ENCODE measurements around the gene LITAFD.

The LITAFD gene

DNA sequence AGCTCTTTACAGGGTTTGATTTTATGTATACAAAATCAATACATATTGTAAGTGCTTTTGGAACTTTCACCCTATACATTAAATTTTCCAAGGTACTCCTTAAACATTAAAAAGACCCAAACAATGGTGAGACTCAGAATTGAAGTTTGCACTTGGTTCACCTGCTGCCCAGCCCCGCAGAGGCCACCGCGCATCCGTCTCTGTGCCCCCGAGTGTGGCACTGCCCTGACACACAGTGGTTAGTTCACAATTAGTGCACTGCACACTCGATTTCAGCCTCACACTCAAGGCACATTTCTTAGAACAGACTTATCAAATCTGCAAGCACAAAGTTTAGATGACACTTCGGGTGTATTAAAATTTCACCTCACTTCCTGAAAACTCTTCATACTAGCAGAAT lies 43.3 kb downstream of the LITAFD start:
- H3K27me3 ChIP-seq (replicated peaks in 2 of 5; ENCODE audit: control insufficient read depth in 4 of 5, insufficient read depth in 5 of 5, low read length in 4 of 5), result no peaks in the 10 kb centered on the region
- 98% methylated on average over 7 of the region's 7 CpGs for WGBS (ENCODE audit: insufficient coverage)
- peaks cover 14 to 71% (median 55%) of the 10 kb centered on the region in 4 experiments for H3K36me3 ChIP-seq (ENCODE audit: control insufficient read depth in 4 of 4, insufficient read depth in 4 of 4, low read length in 3 of 4)
- H3K4me3 ChIP-seq (ENCODE audit: control insufficient read depth in 1 of 7, extremely low read depth in 1 of 7, insufficient read depth in 4 of 7, low read depth in 2 of 7, low read length in 6 of 7), result no peak overlapping the region
- no peaks in the 10 kb centered on the region for H3K4me1 ChIP-seq (ENCODE audit: control extremely low read depth in 1 of 4, control insufficient read depth in 4 of 4, insufficient read depth in 4 of 4, low read length in 3 of 4)
- H3K27ac ChIP-seq (ENCODE audit: insufficient read depth in 1 of 2, low read depth in 1 of 2, low read length in 2 of 2, poor library complexity in 1 of 2, severe bottlenecking in 2 of 2), result no peak overlapping the region
- POLR2A ChIA-PET, result no interaction called here
- H3K9me3 ChIP-seq (ENCODE audit: control extremely low read depth in 1 of 5, control insufficient read depth in 4 of 5, insufficient read depth in 2 of 5, low read depth in 1 of 5, low read length in 4 of 5), result no peaks in the 10 kb centered on the region
- CTCF ChIA-PET, result interaction anchor here (0.8 to 1.9 kb wide), 4 partner anchors 9 to 20 kb away, joined by 3 to 6 read pairs (median 4); no protein-coding TSS in a partner anchor
- no peak for DNase-seq

DNA sequence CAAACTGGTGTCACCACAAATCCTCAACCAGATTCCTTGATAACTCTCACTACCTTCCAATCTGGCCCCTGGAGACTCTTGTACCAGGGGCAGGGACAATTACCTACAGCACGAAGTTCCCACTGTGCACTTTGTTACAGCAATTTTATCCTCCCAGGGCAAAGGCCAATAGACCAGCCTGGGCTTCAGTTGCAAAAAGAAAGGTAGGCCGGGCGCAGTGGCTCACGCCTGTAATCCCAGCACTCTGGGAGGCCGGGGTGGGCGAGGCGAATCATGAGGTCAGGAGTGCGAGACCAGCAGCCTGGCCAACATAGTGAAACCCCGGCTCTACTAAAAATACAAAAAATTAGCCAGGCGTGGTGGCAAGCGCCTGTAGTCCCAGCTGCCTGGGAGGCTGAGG lies 44.7 kb downstream of the LITAFD start:
- 93% methylated on average over 11 of the region's 11 CpGs for WGBS (ENCODE audit: insufficient coverage)
- Histone ChIP-seq H3K27me3 (replicated peaks in 2 of 5; ENCODE audit: control insufficient read depth in 4 of 5, insufficient read depth in 5 of 5, low read length in 4 of 5) (no peaks in the 10 kb centered on the region), H3K9me3 (ENCODE audit: control extremely low read depth in 1 of 5, control insufficient read depth in 4 of 5, insufficient read depth in 2 of 5, low read depth in 1 of 5, low read length in 4 of 5) (no peaks in the 10 kb centered on the region), H3K36me3 (ENCODE audit: control insufficient read depth in 4 of 4, insufficient read depth in 4 of 4, low read length in 3 of 4) (peaks cover 9 to 57% (median 43%) of the 10 kb centered on the region in 4 experiments), H3K27ac (ENCODE audit: insufficient read depth in 1 of 2, low read depth in 1 of 2, low read length in 2 of 2, poor library complexity in 1 of 2, severe bottlenecking in 2 of 2) (no peak overlapping the region), H3K4me3 (ENCODE audit: control insufficient read depth in 1 of 7, extremely low read depth in 1 of 7, insufficient read depth in 4 of 7, low read depth in 2 of 7, low read length in 6 of 7) (no peak overlapping the region), H3K4me1 (ENCODE audit: control extremely low read depth in 1 of 4, control insufficient read depth in 4 of 4, insufficient read depth in 4 of 4, low read length in 3 of 4) (no peaks in the 10 kb centered on the region)
- DNase-seq, result no peak
- CTCF ChIA-PET, result no interaction called here
- POLR2A ChIA-PET, result no interaction called here

DNA sequence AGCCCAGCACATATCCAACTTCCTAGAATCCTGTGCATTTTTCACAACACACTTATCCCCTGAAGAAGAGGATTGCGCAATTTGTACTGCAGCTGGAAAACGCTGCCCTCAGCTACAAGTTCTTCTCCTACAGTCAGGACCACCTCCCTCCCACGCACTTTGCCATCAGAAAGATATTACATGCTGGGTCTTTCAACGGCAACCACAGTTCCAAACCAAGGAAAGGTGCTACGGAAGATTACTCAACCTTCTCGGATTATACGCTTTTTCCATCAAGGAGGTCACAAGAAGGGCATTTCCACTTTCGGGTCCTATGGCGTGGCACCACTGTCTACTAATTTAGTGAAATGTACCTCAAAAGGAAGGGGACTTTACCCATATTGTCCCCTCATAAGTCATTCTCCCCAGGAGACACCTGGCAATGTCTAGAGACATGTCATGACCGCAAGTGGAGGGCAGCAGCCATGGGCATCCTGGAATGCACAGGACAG lies 46.4 kb downstream of the LITAFD start:
- no peaks in the 10 kb centered on the region for H3K27me3 ChIP-seq (replicated peaks in 2 of 5; ENCODE audit: control insufficient read depth in 4 of 5, insufficient read depth in 5 of 5, low read length in 4 of 5)
- H3K27ac ChIP-seq (ENCODE audit: insufficient read depth in 1 of 2, low read depth in 1 of 2, low read length in 2 of 2, poor library complexity in 1 of 2, severe bottlenecking in 2 of 2), result no peak overlapping the region
- ChIA-PET CTCF (interaction anchor here (1.4 kb wide), 1 partner anchor 8 kb away, joined by 3 read pairs; no protein-coding TSS in a partner anchor), POLR2A (no interaction called here)
- no peak for DNase-seq
- no peaks in the 10 kb centered on the region for H3K9me3 ChIP-seq (ENCODE audit: control extremely low read depth in 1 of 5, control insufficient read depth in 4 of 5, insufficient read depth in 2 of 5, low read depth in 1 of 5, low read length in 4 of 5)
- H3K4me3 ChIP-seq (ENCODE audit: control insufficient read depth in 1 of 7, extremely low read depth in 1 of 7, insufficient read depth in 4 of 7, low read depth in 2 of 7, low read length in 6 of 7), result no peak overlapping the region
- whole genome bisulfite sequencing (ENCODE audit: insufficient coverage), result 91% methylated on average over 6 of the region's 10 CpGs
- H3K4me1 ChIP-seq (ENCODE audit: control extremely low read depth in 1 of 4, control insufficient read depth in 4 of 4, insufficient read depth in 4 of 4, low read length in 3 of 4), result no peaks in the 10 kb centered on the region
- H3K36me3 ChIP-seq (ENCODE audit: control insufficient read depth in 4 of 4, insufficient read depth in 4 of 4, low read length in 3 of 4), result peaks cover 9 to 45% (median 31%) of the 10 kb centered on the region in 4 experiments

DNA sequence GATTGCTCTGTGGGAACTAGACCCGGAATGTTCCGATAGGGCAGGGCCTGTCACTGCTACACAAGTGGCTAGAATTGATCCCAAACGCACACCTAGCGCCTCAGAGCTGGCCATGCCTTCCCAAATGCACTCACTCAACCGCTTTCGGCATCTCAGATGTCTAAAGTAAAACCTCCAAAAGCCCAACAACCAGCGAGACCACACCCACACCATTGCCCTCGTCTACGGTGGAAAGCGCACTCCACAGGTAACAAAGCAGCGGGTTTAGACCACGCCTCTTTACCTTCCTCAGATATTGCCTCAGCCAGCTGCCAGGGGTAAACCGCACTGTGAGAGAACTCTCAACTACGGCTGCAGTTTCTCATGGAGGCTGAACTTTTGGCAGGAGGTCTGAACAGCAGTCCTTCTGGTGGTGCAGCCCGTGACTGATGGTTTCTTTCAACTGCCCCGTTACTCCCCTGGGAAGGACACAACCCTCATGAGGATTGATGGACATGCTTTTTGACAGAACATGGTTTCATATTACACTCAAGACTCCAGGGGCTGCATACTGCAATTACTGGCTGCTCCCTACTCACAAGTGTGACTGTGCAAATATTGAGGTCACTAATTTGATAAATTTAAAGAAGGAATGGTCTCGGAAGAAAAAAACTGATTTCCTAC lies 47.1 kb downstream of the LITAFD start:
- H3K9me3 ChIP-seq (ENCODE audit: control extremely low read depth in 1 of 5, control insufficient read depth in 4 of 5, insufficient read depth in 2 of 5, low read depth in 1 of 5, low read length in 4 of 5), result no peaks in the 10 kb centered on the region
- CTCF ChIA-PET, result interaction anchor here (1.9 kb wide), 1 partner anchor 79 kb away, joined by 7 read pairs; no protein-coding TSS in a partner anchor
- WGBS (ENCODE audit: insufficient coverage), result 96% methylated on average over 14 of the region's 17 CpGs

DNA sequence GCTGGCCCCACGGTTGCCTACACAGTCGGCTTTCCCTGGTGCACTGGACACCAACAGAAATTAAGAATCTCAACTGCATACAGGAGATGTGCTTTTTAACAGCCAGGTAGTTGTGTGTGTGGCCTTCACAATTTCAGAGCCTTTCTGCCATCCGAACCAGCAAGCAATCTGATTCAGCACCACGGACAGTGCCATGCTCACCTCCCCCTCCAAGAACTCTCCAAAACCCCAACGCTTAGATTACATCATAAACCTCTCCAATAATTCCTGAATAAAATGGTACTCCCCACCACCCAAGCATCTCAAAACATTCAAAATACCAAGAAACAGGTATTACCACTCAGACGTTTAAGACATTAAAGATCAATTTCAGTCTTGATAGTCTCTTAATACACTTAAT lies 49.7 kb downstream of the LITAFD start:
- 82% methylated on average over 4 of the region's 6 CpGs for WGBS (ENCODE audit: insufficient coverage)
- Histone ChIP-seq H3K9me3 (ENCODE audit: control extremely low read depth in 1 of 5, control insufficient read depth in 4 of 5, insufficient read depth in 2 of 5, low read depth in 1 of 5, low read length in 4 of 5) (no peaks in the 10 kb centered on the region), H3K36me3 (ENCODE audit: control insufficient read depth in 4 of 4, insufficient read depth in 4 of 4, low read length in 3 of 4) (peaks cover 5 to 28% (median 19%) of the 10 kb centered on the region in 4 experiments), H3K27me3 (replicated peaks in 2 of 5; ENCODE audit: control insufficient read depth in 4 of 5, insufficient read depth in 5 of 5, low read length in 4 of 5) (no peaks in the 10 kb centered on the region), H3K4me1 (ENCODE audit: control extremely low read depth in 1 of 4, control insufficient read depth in 4 of 4, insufficient read depth in 4 of 4, low read length in 3 of 4) (peaks cover 0 to 4% (median 0%) of the 10 kb centered on the region in 4 experiments), H3K27ac (ENCODE audit: insufficient read depth in 1 of 2, low read depth in 1 of 2, low read length in 2 of 2, poor library complexity in 1 of 2, severe bottlenecking in 2 of 2) (no peak overlapping the region), H3K4me3 (ENCODE audit: control insufficient read depth in 1 of 7, extremely low read depth in 1 of 7, insufficient read depth in 4 of 7, low read depth in 2 of 7, low read length in 6 of 7) (no peak overlapping the region)
- peak; percentile 36 to 72 (median 70) for DNase-seq
- POLR2A ChIA-PET, result no interaction called here
- CTCF ChIA-PET, result interaction anchor here (0.9 to 1.5 kb wide), 4 partner anchors 11 to 169 kb away, joined by 3 to 5 read pairs (median 3); no protein-coding TSS in a partner anchor

More for the DNA sequence above, 47.1 kb downstream of the LITAFD start:
- H3K36me3 ChIP-seq (ENCODE audit: control insufficient read depth in 4 of 4, insufficient read depth in 4 of 4, low read length in 3 of 4), result peaks cover 9 to 39% (median 29%) of the 10 kb centered on the region in 4 experiments
- POLR2A ChIA-PET, result no interaction called here
- DNase-seq, result no peak
- H3K4me1 ChIP-seq (ENCODE audit: control extremely low read depth in 1 of 4, control insufficient read depth in 4 of 4, insufficient read depth in 4 of 4, low read length in 3 of 4), result no peaks in the 10 kb centered on the region
- no peak overlapping the region for H3K4me3 ChIP-seq (ENCODE audit: control insufficient read depth in 1 of 7, extremely low read depth in 1 of 7, insufficient read depth in 4 of 7, low read depth in 2 of 7, low read length in 6 of 7)
- no peaks in the 10 kb centered on the region for H3K27me3 ChIP-seq (replicated peaks in 2 of 5; ENCODE audit: control insufficient read depth in 4 of 5, insufficient read depth in 5 of 5, low read length in 4 of 5)
- no peak overlapping the region for H3K27ac ChIP-seq (ENCODE audit: insufficient read depth in 1 of 2, low read depth in 1 of 2, low read length in 2 of 2, poor library complexity in 1 of 2, severe bottlenecking in 2 of 2)

DNA sequence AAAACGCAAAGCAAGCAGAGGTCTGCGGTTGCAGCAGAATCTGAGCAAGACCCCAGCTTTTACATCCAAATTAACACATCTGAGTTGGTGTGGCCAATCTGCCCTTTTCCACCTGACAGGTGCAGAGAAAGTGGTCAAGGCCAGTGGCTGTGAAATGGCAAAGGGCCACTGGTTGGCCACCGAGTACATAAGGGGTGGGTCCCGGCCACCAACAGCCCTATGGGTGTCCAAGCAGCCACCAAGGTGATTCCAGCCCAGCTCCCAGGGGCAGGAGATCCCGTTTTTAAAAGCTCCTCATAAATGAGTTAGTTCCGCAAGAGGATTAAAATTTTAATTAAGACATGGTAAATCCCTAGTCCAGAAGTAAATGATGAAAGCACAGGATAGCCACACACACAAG lies 52.5 kb downstream of the LITAFD start:
- peaks cover 0 to 6% (median 4%) of the 10 kb centered on the region in 4 experiments for H3K36me3 ChIP-seq (ENCODE audit: control insufficient read depth in 4 of 4, insufficient read depth in 4 of 4, low read length in 3 of 4)
- no peak for DNase-seq

More for the DNA sequence above, 52.5 kb downstream of the LITAFD start:
- POLR2A ChIA-PET, result no interaction called here
- CTCF ChIA-PET, result interaction anchor here (1.2 to 3.9 kb wide), 10 partner anchors 8 to 201 kb away, joined by 4 to 37 read pairs (median 10); no protein-coding TSS in a partner anchor
- 100% methylated on average over 3 of the region's 6 CpGs for WGBS (ENCODE audit: insufficient coverage)
- Histone ChIP-seq H3K4me3 (ENCODE audit: control insufficient read depth in 1 of 7, extremely low read depth in 1 of 7, insufficient read depth in 4 of 7, low read depth in 2 of 7, low read length in 6 of 7) (no peak overlapping the region), H3K27me3 (replicated peaks in 2 of 5; ENCODE audit: control insufficient read depth in 4 of 5, insufficient read depth in 5 of 5, low read length in 4 of 5) (no peaks in the 10 kb centered on the region), H3K4me1 (ENCODE audit: control extremely low read depth in 1 of 4, control insufficient read depth in 4 of 4, insufficient read depth in 4 of 4, low read length in 3 of 4) (peaks cover 0 to 4% (median 0%) of the 10 kb centered on the region in 4 experiments), H3K9me3 (ENCODE audit: control extremely low read depth in 1 of 5, control insufficient read depth in 4 of 5, insufficient read depth in 2 of 5, low read depth in 1 of 5, low read length in 4 of 5) (no peaks in the 10 kb centered on the region), H3K27ac (ENCODE audit: insufficient read depth in 1 of 2, low read depth in 1 of 2, low read length in 2 of 2, poor library complexity in 1 of 2, severe bottlenecking in 2 of 2) (no peak overlapping the region)
